Stimulated activated CD8-positive, alpha-beta memory T cell treated with anti-CD3 and anti-CD28 coated beads, Interleukin-15, amount 100 ng/mL, for 48 hours (primary cell): Measurements from ENCODE around the gene ARFRP1.
"Not testable (repeated sequence)": the region's sequence is repeated elsewhere in the genome, so short reads cannot be mapped to it uniquely, and the experiment has no call there.

ENCODE experiments used
- DNase-seq, 2 donors: peaks; one replicate each; pipeline ENCODE4 v3.0.0-alpha.2; 2020; ENCODE audit warnings: low read depth in 2 of 2

The ARFRP1 gene

DNA sequence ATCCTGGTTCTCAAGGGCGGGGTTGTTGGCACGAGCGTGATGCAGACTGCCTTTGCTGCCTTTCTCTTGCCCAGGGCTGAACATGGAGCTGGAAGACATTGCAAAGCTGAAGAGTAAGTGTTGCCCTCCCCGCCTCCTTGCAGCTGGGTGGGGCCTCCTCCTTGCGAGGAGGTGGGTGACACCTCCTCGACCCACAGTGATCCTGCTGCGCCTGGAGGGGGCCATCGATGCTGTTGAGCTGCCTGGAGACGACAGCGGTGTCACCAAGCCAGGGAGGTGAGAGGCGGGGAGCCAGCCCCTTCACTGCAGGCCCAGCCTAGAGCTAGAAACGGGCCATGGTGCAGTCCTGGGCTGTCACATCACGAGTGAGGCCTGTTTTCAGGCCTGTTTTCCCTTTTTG, 29.7 kb downstream of the ARFRP1 start:
- DNase-seq = no peak

DNA sequence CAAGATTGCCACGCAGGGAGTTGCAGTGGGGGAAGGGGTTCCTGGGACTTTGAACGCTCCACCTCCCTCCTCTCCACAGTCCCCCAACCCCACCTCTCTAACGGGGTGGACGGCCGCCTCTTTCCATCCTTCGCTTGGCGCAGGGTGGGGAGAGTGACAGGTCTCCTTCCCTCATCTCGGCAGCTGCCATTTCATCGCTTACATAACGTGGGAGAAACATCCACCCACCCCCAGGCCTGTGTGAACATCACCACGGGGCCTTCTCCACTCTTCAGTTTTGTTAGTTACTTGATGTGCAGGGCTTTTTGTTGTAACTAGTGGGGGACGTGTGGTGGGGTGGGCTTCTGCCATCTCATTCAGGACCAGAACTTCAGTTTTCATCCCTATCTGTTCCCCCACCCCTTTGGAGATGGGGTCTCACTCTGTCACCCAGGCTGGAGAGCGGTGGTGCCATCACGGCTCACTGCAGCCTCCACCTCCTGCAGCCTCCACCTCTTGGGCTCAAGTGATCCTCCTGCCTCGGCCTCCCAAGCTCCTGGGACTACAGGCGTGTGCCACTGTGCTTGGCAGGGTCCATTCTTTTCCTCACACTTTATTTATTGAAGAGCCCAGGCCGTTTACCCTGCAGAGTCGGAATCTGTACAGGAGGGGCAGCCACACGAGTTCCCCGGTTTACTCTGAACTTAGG, 32.0 kb downstream of the ARFRP1 start:
- no peak for DNase-seq

DNA sequence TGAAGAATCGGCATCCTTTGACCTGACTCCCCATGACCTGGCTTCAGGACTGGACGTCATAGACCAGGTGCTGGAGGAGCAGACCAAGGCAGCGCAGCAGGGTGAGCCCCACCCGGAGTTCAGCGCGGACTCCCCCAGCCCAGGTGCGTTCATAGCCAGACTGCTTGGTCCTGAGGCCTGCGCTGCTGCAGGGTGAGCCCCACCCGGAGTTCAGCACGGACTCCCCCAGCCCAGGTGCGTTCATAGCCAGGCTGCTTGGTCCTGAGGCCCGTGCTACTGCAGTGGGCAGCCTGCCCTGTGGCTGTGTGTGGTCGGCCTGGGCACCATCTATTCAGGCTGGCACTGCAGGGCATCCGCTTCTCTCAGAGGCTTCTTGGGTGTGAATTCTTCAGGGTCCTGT, 33.8 kb downstream of the ARFRP1 start:
- no peak for DNase-seq

DNA sequence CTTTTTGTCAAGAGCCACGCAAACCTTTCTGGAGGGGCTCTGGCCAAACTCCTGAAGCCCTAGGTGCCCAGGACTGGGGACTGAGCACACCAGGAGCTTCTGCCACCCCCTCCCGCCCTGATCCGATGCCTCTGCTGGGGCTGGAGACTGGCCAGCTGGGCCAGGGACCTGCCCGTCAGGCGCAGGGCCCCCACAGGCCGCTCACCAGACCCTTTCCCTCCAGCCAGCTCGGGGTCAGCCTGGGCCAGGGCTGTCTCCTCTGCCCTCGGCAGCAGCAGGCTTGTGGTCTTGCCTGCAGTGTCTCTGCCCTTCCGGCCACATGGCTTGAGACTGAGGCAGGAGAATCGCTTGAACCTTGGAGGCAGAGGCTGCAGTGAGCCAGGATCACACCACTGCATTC, 35.1 kb downstream of the ARFRP1 start:
- DNase-seq = no peak

DNA sequence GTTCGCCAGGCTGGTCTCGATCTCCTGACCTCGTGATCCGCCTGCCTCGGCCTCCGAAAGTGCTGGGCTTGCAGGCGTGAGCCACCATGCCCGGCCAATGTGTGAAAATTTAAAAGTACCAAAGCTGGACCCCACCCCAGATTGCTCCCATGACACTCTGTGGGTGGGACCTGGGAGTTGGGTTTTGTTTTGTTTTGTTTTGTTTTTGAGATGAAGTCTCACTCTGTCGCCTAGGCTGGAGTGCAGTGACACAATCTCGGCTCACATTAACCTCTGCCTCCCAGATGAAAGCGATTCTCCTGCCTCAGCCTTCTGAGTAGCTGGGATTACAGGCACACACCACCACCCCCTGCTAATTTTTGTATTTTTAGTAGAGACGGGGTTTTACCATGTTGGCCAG, 36.1 kb downstream of the ARFRP1 start:
- not testable (repeated sequence) for DNase-seq

DNA sequence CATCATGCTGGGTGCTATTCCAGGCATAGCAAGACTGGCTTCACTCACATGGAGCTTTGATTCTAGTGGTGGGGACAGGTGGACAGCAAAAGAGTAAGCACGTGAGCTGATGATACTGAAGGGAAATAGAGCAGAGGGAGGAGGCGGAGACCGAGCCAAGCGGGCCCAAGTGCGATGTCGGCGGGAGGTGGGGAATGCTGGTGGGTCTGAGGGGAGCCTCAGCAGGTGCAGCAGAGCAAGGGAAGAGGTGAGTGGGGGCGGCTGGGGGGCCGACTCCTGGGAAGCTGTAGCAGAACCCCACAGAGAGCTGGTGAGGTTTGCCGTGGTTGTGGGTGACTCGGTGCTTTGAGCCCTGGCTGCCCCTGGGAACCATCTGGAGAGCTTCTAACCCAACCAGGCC, 39.4 kb downstream of the ARFRP1 start:
- DNase-seq = no peak

DNA sequence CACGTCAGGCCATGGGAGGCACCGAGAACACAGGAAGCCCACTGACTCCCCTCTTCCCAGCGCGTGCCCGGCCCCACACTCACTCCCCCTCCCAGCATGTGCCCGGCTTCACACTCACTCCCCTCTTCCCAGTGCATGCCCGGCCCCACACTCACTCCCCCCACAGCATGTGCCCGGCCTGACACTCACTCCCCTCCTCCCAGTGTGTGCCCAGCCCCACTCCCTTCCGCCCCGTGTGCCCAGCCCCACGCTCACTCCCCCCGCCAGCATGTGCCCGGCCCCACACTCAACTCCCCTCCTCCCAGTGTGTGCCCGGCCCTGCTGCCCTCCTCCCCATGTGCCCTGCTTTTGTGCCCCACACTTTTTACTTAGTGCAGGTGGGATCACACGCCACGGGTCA, 39.9 kb downstream of the ARFRP1 start:
- DNase-seq = no peak

DNA sequence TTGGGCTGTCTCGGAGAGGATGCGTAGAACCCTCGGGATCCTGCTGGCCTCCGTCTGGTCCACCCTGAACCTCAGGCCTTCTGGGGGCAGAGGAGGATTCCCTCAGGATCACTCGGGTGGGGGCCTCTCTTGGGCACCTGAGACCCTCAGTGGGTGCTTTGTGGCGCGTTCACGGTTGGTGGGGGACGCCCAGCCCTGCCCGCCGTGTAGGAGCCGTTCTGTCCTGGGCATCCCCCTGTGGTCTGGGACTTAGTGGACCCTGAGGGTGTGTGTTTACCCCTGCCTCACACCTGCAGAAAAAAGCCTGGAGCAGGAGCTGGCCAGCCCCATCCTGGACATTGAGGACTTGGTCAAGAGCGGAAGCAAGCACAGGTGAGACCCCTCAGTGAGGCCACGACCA, 42.1 kb downstream of the ARFRP1 start:
- DNase-seq = no peak

DNA sequence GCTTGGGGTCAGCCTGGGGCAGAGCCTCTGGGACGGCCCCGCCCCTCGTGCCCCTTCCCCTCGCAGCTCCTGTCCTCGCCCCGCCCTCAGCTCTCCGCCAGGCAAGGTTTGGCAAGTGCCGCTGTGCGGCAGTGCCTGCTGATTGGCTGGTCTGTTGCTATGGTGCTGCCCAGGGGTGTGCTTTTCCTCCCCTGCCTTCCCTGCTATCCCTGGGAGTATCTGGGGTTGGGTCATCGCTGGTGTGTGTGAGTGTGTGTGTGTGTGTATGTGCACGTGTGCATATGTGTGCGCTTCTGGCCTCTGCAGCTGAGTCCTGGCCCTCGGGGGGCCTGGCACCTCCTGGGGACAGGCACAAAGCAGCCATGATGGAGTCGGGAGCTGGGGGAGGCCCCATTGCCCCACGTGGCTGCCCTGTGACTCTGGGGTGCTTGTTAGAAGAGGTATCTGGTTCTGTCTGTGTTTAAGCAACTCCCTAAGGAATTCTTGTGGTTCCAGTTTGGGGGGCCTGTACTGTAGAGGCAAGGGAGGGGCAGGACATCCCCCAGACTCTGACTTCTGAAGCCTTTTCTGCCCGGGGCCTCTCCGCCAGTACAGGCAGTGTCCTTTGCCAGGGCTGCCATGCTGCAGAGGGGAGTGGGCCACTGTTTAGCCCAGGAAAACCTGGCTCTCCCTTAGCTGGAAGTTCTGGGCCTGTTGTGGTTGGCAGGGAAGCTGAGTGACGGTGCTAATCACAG, 42.7 kb downstream of the ARFRP1 start:
- no peak for DNase-seq

DNA sequence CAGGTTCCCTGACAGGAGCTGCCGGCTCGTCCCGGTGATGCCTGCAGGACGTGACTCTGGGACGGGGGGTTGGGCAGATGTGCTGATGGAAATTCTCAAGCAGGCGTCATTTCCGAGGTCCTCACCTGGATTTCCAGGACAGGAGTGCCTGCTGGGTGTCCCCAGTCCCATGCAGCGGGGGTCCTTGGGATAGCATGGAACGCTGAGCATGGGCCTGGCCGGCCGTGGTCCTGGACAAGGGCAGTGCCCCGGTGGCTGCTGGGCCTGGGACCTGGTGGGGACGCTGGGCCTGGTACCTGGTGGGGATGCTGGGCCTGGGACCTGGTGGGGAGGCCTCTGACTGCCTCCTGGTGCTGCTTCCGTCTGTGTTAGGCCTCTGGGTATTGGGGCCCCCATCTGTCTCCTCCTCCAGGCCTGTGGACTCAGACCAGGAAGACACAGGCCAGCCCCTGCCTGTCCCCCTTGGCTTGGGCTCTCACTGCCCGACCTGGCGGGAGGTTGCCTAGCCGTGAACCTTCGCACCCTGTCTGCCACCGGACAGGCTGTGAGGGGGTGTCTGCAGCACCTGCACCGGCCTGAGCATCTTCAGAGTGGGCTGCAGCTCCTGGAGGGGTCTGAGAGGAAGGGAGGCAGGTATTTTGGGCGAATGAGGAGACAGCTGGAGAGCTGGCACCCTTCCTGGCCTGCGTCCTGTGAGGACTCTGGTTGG, 43.5 kb downstream of the ARFRP1 start:
- no peak for DNase-seq

DNA sequence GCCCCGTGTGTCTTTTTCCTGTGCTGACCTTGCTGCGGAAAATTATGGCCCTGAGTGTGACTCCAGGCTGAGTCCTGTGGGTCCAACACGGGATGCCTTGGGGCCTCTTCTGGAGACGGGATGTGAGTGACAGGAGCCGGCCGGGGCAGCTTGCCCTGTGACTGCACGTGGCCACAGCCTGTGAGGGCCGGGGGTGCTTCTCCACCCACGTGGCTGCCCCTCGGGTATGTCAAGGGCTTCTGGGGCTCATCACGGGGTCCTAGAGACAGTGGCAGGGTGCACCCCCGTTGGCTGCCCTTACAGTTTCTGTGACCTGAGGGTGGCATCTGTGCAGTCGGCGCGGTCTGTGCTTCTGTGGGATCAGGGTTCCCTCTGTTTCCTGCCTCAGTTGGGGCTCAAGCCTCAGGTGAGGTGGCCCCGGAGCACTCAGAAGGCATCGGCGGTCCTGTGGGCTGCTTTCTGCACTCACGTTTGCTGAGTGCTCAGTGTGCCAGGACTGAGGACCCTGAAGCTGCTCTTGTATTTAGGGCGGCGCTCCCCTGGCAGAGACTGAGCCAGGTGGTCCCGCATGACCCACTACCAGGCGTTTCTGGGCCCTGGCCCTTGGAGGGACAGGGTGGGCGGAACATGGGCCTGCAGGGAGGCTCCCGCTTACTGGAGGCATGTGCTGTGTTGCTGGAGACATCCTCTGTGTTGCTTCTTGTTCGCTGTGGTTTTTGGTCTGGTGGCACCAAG, 44.3 kb downstream of the ARFRP1 start:
- DNase-seq = no peak

DNA sequence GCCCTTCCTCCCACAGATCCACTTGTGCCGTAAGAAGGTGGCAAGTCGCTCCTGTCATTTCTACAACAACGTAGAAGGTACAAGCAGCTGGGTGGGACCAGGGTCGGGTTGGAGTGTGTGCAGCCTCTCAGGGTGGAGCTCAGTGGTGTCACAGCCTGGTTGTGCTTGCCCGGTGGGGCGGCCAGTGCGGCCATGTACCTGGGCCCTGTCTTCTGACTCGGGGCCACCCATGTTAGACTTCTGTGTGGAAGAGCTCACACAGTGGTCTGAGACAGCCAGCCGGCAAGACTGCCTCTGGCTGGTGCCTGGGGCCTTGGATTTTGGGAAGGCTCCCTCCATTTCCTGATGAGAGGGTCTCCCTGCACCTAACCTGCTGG, 45.0 kb downstream of the ARFRP1 start:
- DNase-seq = no peak

DNA sequence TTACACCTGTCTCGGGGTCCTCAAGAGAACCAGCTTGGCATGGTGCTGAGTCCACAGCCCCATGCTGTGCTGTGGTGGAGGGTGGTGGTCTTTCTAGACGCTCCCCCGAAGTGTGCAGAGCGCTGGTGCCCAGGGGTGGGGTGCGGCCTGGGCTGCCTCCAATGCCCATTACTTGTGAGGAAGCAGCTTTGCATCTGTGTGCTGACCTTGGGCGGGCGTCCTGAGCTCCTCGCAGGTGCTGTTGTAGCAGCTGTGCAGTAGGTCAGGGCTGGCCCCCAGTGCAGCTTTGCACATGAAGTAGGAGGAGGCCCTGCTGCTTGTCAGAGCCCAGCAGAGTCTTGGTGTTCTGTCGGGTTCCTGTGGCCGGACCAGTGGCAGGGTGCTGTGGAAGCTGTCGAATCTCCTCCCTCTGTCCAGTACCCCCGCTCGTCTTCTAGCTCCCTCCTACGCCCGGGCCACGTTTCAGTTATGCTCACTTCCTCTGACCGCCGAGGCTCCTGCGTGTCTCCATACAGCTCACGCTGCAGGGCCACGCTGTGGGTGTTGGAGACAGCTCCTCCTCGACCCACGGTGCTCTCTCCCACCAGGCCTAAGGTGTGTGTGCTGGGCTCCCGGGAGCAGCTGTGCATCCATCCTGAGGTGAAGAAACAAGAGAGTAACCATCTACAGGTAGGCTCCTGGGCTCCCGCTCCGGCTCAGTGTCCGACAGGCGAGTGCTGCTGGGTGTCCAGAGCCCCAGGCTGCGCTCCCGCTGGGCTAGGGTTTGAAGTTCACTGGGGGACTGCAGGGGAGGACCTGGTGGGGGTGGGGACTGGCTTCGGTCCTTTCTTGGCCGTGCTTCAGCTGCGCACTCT, 45.6 kb downstream of the ARFRP1 start:
- DNase-seq = no peak

DNA sequence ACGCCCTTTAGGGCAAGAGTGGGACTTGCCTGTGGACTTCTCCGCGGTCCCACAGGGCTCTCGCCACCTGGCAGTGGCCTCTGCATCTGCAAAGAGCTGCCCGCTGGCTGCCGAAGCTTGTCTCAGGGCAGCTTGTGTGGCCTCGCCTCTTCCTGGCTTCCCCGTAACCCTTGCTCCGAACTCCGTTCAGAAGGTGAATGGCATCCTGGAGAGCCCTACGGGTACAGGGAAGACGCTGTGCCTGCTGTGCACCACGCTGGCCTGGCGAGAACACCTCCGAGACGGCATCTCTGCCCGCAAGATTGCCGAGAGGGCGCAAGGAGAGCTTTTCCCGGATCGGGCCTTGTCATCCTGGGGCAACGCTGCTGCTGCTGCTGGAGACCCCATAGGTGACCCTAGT, 46.7 kb downstream of the ARFRP1 start:
- DNase-seq = no peak

DNA sequence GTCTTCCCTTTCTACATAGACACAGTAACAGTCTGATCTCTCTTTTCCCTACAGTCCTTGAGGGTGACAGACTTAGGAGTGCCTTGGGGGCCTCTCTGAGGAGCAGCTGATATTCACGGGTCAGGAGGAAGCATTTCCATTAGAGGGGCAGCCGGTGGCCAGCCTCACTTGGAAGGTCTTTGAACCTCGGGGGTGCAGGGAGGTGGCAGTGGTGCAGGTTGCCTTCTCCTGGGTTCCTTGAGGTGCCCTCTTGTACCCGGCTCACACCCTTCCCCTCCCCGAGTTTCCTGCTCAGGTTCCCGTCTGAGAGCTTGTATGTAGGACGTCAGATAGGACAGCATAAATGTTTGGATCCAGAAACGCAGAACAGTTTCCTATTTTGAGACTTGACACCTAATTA, 47.2 kb downstream of the ARFRP1 start:
- DNase-seq = no peak

DNA sequence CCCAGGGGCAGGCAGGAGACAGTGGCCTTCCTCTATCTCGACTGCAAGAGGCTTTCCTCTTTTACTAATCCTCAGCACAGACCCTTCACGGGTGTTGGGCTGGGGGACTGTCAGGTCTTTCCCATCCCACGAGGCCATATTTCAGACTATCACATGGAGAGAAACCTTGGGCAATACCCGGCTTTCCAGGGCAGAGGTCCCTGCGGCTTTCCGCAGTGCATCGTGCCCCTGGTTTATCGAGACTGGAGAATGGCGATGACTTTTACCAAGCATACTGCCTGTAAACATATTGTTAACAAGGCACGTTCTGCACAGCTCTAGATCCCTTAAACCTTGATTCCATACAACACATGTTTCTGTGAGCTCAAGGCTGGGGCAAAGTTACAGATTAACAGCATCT, 47.6 kb downstream of the ARFRP1 start:
- not testable (repeated sequence) for DNase-seq

DNA sequence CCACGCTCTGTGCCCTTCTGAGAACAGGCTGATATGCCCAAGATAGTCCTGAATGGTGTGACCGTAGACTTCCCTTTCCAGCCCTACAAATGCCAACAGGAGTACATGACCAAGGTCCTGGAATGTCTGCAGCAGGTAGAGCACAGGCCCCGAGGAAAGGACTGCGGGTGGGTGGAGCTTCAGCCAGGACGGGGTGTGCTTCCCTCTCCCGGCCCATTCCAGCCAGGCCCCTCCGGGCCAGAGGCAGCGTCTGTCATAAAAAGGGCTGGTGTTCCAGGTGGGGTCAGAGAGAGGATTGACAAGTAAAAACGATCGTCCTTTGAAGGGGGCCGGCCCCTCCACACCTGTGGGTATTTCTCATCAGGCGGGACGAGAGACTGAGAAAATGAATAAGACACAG, 48.4 kb downstream of the ARFRP1 start:
- DNase-seq = no peak

DNA sequence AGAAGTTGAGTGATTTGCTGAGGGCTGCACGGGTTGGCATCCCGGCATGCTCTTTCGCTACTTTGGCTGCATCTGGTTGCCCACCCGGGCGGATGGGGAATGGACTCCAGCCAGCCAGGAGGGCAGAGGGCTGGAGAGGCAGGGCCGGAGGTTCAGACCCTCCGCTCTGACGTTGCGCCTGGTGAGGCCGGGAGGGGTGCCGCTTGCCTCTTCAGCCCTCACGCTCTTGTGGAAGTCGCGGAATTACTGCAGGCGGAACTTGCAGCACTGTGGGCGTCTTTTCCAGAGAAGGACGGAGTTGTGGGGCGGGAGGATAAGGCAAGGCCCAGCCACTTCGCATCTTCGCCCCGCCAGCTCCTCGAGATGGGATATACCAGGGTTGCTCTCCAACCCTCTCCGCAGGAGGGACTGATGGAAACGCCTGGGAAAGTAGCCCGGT, 49.0 kb downstream of the ARFRP1 start:
- no peak for DNase-seq

DNA sequence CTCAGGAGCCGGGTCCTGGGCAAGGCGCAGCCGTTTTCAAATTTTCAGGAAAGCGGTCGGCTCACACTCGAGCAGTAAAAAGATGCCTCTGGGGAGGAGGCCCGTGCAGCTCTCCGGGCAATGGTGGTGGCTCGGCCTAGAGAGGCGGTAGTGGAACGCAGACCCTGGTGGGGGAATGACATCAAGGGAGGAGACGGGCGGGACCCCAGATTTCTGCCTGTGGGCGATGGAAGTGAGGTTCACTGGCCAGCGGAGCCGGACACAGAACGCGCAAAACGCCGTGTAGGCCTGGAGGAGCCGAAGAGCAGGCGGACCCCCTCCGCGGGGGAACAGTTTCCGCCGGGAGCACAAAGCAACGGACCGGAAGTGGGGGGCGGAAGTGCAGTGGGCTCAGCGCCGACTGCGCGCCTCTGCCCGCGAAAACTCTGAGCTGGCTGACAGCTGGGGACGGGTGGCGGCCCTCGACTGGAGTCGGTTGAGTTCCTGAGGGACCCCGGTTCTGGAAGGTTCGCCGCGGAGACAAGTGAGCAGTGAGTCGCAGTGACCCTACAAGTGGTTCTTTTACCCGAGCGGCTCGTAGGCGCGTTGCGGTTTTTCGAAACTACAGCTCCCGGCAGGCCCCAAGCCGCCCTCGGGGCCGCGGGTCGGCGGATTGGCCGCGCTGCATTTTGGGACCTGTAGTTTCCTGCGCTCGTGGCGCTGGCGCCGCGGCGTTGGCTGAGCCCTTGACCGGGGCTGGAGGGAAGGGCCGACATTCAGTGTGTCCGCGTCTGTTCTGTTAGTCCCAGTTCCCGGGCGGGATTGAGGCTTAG, 49.6 kb downstream of the ARFRP1 start, which contains the start of gene RTEL1:
Gene RTEL1 (plus strand): TSS at position 376 of the 812 bp plus-strand sequence. CDS start 1,091 bp downstream, outside the sequence.
- peak; percentile 79 to 81 for DNase-seq

DNA sequence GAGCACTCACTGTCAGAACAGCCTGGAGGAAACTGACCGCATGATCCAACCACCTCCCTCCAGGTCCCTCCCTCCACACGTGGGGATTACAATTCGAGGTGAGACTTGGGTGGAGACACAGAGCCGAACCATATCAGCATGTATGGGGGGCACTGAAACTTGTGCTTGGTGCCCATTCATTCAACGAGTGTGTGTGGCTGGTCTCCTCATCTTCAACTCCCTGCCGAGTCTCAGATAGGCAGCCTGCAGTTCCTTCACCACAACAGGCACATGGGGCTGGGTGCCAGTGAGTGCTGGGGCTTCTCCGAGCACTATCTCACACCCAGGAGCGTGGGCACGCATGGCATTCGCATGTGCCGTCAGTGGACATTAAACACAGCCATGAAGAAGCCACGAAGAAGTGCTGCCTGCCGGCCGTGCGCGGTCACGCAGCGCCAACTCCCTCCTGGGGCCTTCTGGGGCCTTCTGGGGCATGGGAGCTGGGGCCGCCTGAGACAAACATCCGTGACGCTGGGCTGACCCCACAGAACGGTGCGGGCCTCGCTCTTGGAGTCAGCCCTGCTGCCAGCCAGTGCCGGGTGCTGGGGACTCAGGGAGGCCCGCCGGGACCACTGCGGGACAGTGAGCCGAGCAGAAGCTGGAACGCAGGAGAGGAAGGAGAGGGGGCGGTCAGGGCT, 50.4 kb downstream of the ARFRP1 start:
- DNase-seq = no peak
